ENCODE measurements around the gene FCAMR.

The FCAMR gene

DNA sequence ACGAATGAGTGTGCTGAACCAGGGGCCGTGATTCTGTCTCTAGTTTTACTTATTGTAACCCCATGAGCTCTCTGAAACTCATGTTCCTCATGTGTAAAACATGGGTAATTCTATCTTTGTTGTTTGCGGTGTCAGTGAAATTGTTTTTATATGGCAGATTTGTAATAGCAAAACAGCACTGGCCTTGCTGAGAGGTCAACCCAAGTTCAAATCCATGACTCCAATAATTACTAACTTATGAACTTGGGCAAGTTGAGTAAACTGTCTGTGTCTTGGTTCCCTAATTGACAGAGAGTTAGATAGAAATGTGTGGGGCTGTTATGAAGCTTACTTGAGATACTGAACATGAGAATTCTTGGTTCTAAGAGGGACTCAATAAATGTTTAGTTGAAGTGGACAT, 44.5 kb upstream of the FCAMR start:
- H3K27ac ChIP-seq = no peak overlapping the region
- TF ChIP-seq ZFX (IDR thresholded peaks at IDR 0.05) = no peak
- TF ChIP-seq, protein P1, sequence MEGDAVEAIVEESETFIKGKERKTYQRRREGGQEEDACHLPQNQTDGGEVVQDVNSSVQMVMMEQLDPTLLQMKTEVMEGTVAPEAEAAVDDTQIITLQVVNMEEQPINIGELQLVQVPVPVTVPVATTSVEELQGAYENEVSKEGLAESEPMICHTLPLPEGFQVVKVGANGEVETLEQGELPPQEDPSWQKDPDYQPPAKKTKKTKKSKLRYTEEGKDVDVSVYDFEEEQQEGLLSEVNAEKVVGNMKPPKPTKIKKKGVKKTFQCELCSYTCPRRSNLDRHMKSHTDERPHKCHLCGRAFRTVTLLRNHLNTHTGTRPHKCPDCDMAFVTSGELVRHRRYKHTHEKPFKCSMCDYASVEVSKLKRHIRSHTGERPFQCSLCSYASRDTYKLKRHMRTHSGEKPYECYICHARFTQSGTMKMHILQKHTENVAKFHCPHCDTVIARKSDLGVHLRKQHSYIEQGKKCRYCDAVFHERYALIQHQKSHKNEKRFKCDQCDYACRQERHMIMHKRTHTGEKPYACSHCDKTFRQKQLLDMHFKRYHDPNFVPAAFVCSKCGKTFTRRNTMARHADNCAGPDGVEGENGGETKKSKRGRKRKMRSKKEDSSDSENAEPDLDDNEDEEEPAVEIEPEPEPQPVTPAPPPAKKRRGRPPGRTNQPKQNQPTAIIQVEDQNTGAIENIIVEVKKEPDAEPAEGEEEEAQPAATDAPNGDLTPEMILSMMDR (conservative IDR thresholded peaks at IDR 0.05) = no peak

DNA sequence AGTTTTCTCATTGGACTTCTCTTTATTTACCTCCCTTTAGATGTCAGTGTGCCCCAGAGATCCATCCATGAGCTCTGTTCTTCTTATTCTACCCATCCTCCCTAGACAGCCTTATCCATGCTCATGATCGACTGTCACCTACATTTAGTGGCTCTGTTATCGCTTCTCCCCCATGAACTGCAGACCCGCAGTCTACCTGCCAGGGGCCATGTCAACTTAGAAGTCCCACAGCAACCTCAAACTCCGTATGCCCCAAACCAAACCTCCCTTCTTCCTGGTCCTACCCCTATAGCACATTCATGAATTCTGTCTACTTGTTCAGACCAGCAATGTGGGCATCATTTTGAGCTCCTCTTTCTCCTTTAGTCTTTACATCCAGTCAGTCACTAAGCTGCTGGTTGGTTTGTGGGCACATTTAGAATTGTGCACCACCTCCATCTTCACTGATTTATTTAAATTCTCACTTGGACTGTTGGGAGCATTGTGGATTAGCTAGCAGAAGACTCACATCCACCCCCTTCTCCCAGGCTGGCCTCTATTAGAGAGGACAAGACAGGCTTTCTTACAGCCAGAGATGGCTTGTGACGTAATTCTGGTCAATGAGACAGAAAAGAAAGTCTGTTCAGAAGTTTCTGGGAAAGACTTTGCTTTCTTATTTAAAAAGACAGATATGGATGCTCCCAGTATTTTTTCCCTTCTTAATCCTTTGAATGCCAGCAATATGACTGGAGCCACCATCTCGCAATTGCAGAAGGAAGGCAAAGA, 43.2 kb upstream of the FCAMR start:
- no peak for TF ChIP-seq ZFX (IDR thresholded peaks at IDR 0.05)
- TF ChIP-seq, protein P1 (conservative IDR thresholded peaks at IDR 0.05) = no peak
- no peak overlapping the region for H3K27ac ChIP-seq

DNA sequence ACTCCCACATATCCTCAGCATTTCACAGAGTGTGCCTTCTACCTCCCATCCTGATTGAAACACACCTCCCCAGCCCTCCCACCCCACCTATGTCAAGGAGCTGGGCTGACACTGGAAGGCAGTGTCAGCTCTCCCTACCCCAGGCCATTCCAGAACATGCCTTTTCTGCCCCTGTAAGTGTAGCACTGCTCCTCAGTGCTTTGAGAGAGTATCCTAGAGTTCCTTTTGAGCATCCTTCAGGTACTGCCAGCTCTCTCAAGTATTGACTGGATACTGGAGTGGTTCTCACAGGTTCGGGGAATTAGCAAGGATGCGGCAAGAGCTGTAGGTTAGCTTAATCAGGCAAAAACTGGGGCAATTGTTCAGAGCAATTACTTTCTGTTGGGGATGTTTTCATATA, 40.5 kb upstream of the FCAMR start:
- TF ChIP-seq ZFX (IDR thresholded peaks at IDR 0.05) = no peak
- TF ChIP-seq, protein P1 (conservative IDR thresholded peaks at IDR 0.05) = no peak

DNA sequence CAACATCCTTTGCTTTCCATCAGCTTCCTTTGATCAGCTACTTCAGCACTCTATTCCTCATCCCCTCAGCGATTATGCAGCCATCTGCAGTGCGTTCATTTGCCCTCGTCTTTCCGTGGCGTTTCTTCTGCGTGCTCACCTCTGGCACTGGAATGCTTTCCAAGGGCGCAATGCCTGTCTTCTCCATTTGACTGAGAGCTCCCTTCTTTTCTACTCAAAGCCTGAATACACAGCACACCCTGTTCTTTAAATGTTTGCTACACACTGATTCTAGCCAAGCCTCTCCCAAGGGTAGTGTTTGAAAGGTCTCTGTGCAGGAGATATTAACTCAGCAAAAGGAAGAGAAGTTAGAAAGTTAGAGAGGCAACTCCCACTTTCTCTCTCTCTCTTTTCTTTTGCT, 39.7 kb upstream of the FCAMR start:
- TF ChIP-seq, protein P1 (conservative IDR thresholded peaks at IDR 0.05) = no peak
- TF ChIP-seq ZFX (IDR thresholded peaks at IDR 0.05) = no peak
- H3K27ac ChIP-seq = peak overlapping the region; percentile 85

More for the DNA sequence above, 40.5 kb upstream of the FCAMR start:
- peak overlapping the region; percentile 85 for H3K27ac ChIP-seq

DNA sequence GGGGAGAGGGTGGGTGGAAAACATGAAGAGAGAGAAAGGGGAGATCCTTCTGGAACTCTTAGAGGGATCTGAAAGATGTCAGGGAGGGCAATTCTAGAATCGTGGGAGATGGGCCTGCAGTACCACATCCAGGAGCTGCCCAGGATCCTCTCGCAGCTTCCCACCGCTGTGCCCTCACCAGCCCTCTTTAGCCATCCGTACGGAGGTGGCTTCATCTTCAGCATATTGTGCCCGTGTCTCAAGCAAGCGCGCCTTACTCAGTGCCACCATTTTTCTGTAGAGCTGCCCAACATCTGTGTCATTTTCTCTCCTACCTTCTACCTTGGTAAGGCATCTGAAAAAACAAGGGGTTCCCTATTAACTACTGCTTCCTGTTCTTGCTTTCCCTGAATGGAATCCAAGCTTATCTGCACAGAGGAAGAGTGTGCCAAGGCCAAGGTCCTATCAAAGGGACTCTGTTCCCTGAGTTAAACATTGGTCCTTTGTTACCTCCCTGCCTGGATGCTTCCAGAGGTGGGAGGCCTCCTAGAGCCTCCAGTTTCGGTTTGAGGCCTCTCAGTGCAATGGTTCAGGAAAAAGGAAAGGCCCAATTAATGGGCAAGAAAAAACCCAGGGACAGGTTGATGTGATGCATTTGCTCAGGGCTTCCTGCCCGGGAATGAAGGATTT, 39.1 kb upstream of the FCAMR start:
- TF ChIP-seq ZFX (IDR thresholded peaks at IDR 0.05) = no peak
- TF ChIP-seq, protein P1 (conservative IDR thresholded peaks at IDR 0.05) = no peak
- peak overlapping the region; percentile 85 for H3K27ac ChIP-seq

DNA sequence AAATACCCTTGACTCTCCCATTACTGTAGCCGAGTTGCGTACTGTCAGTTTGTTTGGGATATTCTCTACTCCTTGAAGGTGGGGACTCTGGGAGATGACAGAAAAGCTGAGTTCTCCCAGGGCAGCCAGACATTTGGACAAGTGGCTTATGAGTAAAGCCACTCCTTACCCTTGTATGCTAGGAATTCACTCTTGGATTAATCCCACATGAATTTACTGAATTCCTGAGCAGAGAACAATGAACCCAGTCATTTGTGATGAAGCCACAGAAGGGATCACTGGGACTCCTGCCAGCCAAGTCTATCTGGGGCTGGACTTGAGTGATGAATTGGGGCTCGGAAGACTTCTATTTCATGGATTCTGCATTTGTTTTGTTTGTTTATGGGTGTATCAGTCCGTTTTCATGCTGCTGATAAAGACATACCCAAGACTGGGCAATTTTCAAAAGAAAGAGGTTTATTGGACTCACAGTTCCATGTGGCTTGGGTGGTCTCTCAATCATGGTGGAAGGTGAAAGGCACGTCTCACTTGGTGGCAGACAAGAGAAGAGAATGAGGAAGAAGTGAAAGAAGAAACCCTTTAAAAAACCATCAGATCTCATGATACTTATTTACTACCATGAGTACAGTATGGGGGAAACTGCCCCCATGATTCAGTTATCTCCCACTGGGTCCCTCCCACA, 37.2 kb upstream of the FCAMR start:
- peak overlapping the region; percentile 35 for H3K27ac ChIP-seq
- TF ChIP-seq, protein P1 (conservative IDR thresholded peaks at IDR 0.05) = no peak
- TF ChIP-seq ZFX (IDR thresholded peaks at IDR 0.05) = no peak

DNA sequence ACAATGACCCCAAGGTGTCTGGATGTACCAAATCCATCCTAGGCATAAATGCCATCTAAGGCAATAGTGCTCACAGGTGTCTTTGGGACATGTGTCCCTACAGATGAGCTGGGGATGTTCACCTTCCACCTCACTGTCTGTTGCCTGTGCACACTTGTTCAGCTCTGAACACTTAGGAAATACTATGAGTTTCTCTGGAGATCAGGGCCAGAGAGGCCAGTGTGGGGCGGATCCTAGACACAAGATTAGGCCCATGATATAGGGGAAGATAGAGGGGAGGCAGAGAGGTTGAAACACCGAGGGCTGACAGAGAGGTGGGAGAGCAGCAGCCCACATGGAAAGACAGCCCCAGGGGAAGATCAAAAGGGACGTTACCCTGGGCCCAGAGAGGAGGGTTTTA, 36.7 kb upstream of the FCAMR start:
- peak overlapping the region; percentile 35 for H3K27ac ChIP-seq

More for the DNA sequence above, 36.7 kb upstream of the FCAMR start:
- TF ChIP-seq, protein P1 (conservative IDR thresholded peaks at IDR 0.05) = no peak
- TF ChIP-seq ZFX (IDR thresholded peaks at IDR 0.05) = no peak

Data from C4-2B (cell line).